ENCODE measurements around the gene CALHM1.

The CALHM1 gene

DNA sequence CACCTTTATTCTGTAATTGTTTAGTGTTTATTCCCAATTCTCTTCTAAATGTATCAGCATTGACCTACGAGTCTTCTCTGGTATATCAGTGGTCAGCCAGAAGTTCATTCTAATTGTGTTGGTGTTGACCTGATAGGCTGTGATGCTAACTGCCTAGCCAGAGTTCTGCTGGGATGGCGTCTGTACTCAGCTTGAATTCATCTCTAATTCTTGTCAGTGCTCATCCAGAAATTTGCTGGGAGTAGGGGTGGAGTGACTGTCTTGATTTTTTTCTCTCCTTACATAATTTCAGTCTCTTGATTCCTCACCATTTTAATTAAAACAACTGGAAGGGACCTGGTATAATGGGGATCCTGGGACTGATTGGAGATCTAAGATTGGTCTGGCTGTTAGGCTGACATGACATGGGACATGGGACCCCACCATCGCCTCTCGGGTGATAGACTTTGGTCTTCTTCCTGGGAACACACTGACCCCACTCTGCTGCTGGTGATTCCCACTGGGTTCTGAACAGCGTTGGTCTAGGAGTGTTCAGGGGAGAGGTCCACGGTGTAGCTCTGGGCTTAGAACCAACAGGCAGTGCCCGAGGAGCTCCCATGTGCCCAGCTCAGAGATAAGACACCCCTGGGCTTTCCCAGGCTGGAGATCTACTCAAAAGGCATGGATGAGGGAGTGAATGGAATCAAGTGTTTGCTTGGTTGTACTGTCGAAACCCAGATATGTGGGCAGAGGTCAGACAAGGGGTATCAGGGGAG lies 38.6 kb upstream of the CALHM1 start:
- ChIA-PET CTCF (no interaction called here), POLR2A (no interaction called here)
- no peak for TF ChIP-seq TARDBP (IDR thresholded peaks at IDR 0.05)
- no peak for TF ChIP-seq ELF4 (IDR thresholded peaks at IDR 0.05)
- TF ChIP-seq FOXM1 (IDR thresholded peaks at IDR 0.05; ENCODE audit: borderline replicate concordance): no peak
- TF ChIP-seq FOXA1 (IDR thresholded peaks at IDR 0.05): no peak
- no peak for TF ChIP-seq ZNF384 (IDR thresholded peaks at IDR 0.05)
- no peak for TF ChIP-seq LEF1 (IDR thresholded peaks at IDR 0.05; ENCODE audit: borderline replicate concordance)
- TF ChIP-seq SP1 (IDR thresholded peaks at IDR 0.05): no peak
- TF ChIP-seq HDGF (IDR thresholded peaks at IDR 0.05; ENCODE audit: borderline replicate concordance): no peak
- TF ChIP-seq ARNT (IDR thresholded peaks at IDR 0.05): no peak
- TF ChIP-seq L3MBTL2 (conservative IDR thresholded peaks at IDR 0.05): no peak
- no peak for TF ChIP-seq NFRKB (IDR thresholded peaks at IDR 0.05)
- TF ChIP-seq SUZ12 (IDR thresholded peaks at IDR 0.05): no peak
- TF ChIP-seq, protein P1, sequence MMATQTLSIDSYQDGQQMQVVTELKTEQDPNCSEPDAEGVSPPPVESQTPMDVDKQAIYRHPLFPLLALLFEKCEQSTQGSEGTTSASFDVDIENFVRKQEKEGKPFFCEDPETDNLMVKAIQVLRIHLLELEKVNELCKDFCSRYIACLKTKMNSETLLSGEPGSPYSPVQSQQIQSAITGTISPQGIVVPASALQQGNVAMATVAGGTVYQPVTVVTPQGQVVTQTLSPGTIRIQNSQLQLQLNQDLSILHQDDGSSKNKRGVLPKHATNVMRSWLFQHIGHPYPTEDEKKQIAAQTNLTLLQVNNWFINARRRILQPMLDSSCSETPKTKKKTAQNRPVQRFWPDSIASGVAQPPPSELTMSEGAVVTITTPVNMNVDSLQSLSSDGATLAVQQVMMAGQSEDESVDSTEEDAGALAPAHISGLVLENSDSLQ (IDR thresholded peaks at IDR 0.05): no peak
- no peak for TF ChIP-seq BHLHE40 (IDR thresholded peaks at IDR 0.05; ENCODE audit: borderline replicate concordance)
- no peak for TF ChIP-seq FOXK2 (IDR thresholded peaks at IDR 0.05)
- no peak for TF ChIP-seq CTBP1 (IDR thresholded peaks at IDR 0.05; ENCODE audit: borderline replicate concordance)

DNA sequence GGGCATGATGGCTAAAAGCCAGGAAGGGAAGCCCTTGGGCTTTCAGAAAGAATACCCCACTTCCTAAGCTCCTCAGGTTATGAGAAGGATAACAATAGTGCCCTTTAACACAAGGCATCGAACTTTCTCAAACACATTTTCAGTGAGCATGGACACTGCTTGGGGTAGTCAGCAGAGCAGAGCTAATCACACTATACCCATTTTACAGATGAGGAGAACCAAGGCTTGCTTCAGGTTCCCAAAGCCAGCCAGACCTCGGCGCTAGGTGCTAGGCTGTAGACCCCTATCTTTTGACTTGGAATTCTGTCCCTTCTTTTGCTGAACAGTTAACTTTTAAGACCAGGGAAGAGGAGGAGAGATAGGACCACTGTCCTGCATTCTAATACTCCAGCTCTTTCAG lies 36.6 kb upstream of the CALHM1 start:
- TF ChIP-seq TARDBP (IDR thresholded peaks at IDR 0.05) (no peak), NFRKB (IDR thresholded peaks at IDR 0.05) (no peak), ELF4 (IDR thresholded peaks at IDR 0.05) (no peak), FOXK2 (IDR thresholded peaks at IDR 0.05) (no peak), FOXM1 (IDR thresholded peaks at IDR 0.05; ENCODE audit: borderline replicate concordance) (no peak), LEF1 (IDR thresholded peaks at IDR 0.05; ENCODE audit: borderline replicate concordance) (no peak)
- TF ChIP-seq, protein P1 (IDR thresholded peaks at IDR 0.05): no peak
- ChIA-PET POLR2A (no interaction called here), CTCF (no interaction called here)
- DNase-seq (ENCODE audit: extremely low spot score): no peak

More for the DNA sequence above, 38.6 kb upstream of the CALHM1 start:
- no peak for DNase-seq (ENCODE audit: extremely low spot score)

DNA sequence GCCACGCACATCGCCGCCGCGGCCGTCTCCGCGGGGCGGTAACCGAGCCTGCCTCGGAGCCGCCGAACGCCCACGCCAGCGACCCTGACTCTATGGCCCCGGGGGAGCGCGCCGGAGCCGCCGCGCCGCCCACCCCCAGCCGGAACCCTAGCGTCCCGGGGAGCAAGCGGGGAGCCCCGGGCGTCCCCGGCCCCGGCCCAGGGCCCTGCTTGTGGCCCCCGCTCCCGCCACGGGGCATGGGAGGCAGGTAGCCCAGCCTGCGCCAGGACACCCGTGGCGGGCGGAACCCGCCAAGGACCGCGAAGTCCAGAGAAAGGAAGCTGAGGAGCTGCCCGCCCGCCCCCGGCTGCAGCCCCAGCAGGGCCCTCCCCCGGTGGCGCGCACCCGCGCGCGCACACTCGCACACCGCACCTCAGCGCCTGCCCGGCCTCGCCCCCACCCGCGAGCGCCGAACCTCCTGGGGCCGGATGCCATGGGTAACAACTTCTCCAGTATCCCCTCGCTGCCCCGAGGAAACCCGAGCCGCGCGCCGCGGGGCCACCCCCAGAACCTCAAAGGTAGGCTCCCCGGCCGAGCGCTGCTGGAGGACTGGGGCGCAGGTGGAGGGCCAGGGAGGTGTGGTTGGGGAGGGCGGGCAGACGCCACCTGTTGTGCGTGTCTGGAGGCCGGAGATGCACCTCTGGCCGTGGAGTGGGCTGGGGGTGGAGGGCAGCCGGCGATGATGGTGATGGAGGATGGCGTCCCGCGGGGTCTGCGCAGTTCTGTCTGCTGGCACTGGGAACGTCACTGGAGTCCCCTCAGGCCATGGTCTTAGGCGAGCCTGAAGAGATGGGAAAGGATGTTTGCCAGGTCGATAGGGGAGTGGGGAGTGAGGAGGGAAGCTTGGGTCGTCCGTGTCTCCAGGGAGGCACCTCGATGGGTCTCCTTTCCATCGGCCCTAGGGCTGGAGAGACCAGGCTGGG lies 35.5 kb upstream of the CALHM1 start:
- POLR2A ChIA-PET: no interaction called here
- CTCF ChIA-PET: interaction anchor here (2.4 kb wide), 1 partner anchor 48 kb away, joined by 8 read pairs; no protein-coding TSS in a partner anchor
- TF ChIP-seq, protein P1 (IDR thresholded peaks at IDR 0.05): no peak
- TF ChIP-seq BHLHE40 (IDR thresholded peaks at IDR 0.05; ENCODE audit: borderline replicate concordance): no peak
- TF ChIP-seq SP1 (IDR thresholded peaks at IDR 0.05): no peak
- no peak for TF ChIP-seq FOXA1 (IDR thresholded peaks at IDR 0.05)
- TF ChIP-seq L3MBTL2 (conservative IDR thresholded peaks at IDR 0.05): no peak
- TF ChIP-seq SUZ12 (IDR thresholded peaks at IDR 0.05): no peak
- no peak for TF ChIP-seq ZNF384 (IDR thresholded peaks at IDR 0.05)
- DNase-seq (ENCODE audit: extremely low spot score): peak; percentile 38

DNA sequence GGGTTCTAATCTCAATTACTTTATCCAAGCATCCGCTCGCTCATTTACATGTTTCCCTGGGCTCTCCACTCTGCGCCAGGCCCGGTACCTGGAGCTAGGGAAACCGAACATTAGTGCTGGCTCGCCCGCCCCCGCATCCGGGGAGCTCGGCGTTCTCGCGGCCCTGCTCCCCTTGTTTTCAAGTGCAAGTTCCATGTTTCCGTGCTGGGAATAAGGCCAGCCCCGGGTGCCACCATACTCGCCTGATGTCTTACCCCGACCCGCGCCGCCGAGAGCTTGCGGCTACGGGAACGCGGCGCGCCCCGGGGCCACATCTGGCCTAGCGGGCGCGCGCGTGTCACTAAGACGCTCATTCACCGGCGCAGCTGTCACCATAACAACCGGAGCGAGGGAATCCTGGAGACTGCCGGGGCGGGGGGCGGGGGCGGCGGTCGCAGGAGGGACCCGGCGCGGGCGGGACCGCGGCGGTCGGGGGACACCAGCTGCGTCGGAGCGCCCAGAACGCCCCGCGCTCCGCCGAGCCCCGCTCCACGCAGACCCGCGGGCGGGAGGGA lies 34.7 kb upstream of the CALHM1 start, which contains the start of gene NEURL1:
TSS of gene NEURL1 (plus strand) at position 344 of the 554 bp plus-strand sequence. CDS start 683 bp downstream, outside the sequence.
- ChIA-PET POLR2A (no interaction called here), CTCF (interaction anchor here (0.5 to 2.7 kb wide), 4 partner anchors 13 to 71 kb away, joined by 3 to 8 read pairs (median 6); no protein-coding TSS in a partner anchor)
- DNase-seq (ENCODE audit: extremely low spot score): peak; percentile 52
- TF ChIP-seq SUZ12 (IDR thresholded peaks at IDR 0.05): no peak
- TF ChIP-seq CTBP1 (IDR thresholded peaks at IDR 0.05; ENCODE audit: borderline replicate concordance): no peak
- TF ChIP-seq ARNT (IDR thresholded peaks at IDR 0.05): no peak
- no peak for TF ChIP-seq NFRKB (IDR thresholded peaks at IDR 0.05)
- TF ChIP-seq, protein P1 (IDR thresholded peaks at IDR 0.05): no peak
- TF ChIP-seq BHLHE40 (IDR thresholded peaks at IDR 0.05; ENCODE audit: borderline replicate concordance): no peak
- TF ChIP-seq TARDBP (IDR thresholded peaks at IDR 0.05): no peak
- no peak for TF ChIP-seq FOXK2 (IDR thresholded peaks at IDR 0.05)
- TF ChIP-seq ELF4 (IDR thresholded peaks at IDR 0.05): no peak
- TF ChIP-seq ZNF384 (IDR thresholded peaks at IDR 0.05): no peak
- no peak for TF ChIP-seq FOXA1 (IDR thresholded peaks at IDR 0.05)
- TF ChIP-seq FOXM1 (IDR thresholded peaks at IDR 0.05; ENCODE audit: borderline replicate concordance): no peak
- TF ChIP-seq LEF1 (IDR thresholded peaks at IDR 0.05; ENCODE audit: borderline replicate concordance): no peak
- no peak for TF ChIP-seq SP1 (IDR thresholded peaks at IDR 0.05)
- TF ChIP-seq L3MBTL2 (conservative IDR thresholded peaks at IDR 0.05): no peak
- TF ChIP-seq HDGF (IDR thresholded peaks at IDR 0.05; ENCODE audit: borderline replicate concordance): no peak
